ENCODE data around the gene WDR83. TPM values are rescaled to one million over a fixed set of nuclear protein-coding genes. Genes with fewer than 3 reads are reported as not detected.
"Not testable (repeated sequence)": the region's sequence is repeated elsewhere in the genome, so short reads cannot be mapped to it uniquely, and the experiment has no call there.

Gene WDR83
- total RNA-seq, 1 experiment from 2014 or later: 9.6 TPM

- DNase-seq (ENCODE audit: low read depth): no peak
These were observed 11.1 kb upstream of the WDR83 start for GRCh38 chr19:12655546-12655945.

GRCh38 chr19:12656899-12657571 is 9.6 kb upstream of the WDR83 start:
- no peak for DNase-seq (ENCODE audit: low read depth)

GRCh38 chr19:12657966-12658365 is 8.6 kb upstream of the WDR83 start:
- no peak for DNase-seq (ENCODE audit: low read depth)

GRCh38 chr19:12660980-12661379 is 5.6 kb upstream of the WDR83 start:
- DNase-seq (ENCODE audit: low read depth): no peak

GRCh38 chr19:12664406-12665280 is 2.0 kb upstream of the WDR83 start:
- DNase-seq (ENCODE audit: low read depth): no peak

GRCh38 chr19:12665281-12665573 is 1.4 kb upstream of the WDR83 start:
- DNase-seq (ENCODE audit: low read depth): no peak

GRCh38 chr19:12665671-12666264 is 839 bp upstream of the WDR83 start:
- DNase-seq (ENCODE audit: low read depth): peak; percentile 24

GRCh38 chr19:12667731-12668302 is 1.2 kb downstream of the WDR83 start:
- DNase-seq (ENCODE audit: low read depth): no peak

GRCh38 chr19:12668346-12668745 is 1.7 kb downstream of the WDR83 start:
- DNase-seq (ENCODE audit: low read depth): no peak

GRCh38 chr19:12668932-12669269 is 2.3 kb downstream of the WDR83 start:
- DNase-seq (ENCODE audit: low read depth): peak; percentile 66

GRCh38 chr19:12669270-12670158 is 2.9 kb downstream of the WDR83 start:
- peak; percentile 77 for DNase-seq (ENCODE audit: low read depth)

- no peak for DNase-seq (ENCODE audit: low read depth)
These were observed 3.7 kb downstream of the WDR83 start for GRCh38 chr19:12670159-12670928.

GRCh38 chr19:12672744-12673143 is 6.1 kb downstream of the WDR83 start:
- no peak for DNase-seq (ENCODE audit: low read depth)

GRCh38 chr19:12675399-12675798 is 8.8 kb downstream of the WDR83 start:
- no peak for DNase-seq (ENCODE audit: low read depth)

- no peak for DNase-seq (ENCODE audit: low read depth)
These were observed 9.3 kb downstream of the WDR83 start for GRCh38 chr19:12675940-12676339.

- peak; percentile 80 for DNase-seq (ENCODE audit: low read depth)
These were observed 9.8 kb downstream of the WDR83 start for GRCh38 chr19:12676384-12676792.

- DNase-seq (ENCODE audit: low read depth): no peak
These were observed 10.3 kb downstream of the WDR83 start for GRCh38 chr19:12676928-12677327.

- not testable (repeated sequence) for DNase-seq (ENCODE audit: low read depth)
These were observed 11.4 kb downstream of the WDR83 start for GRCh38 chr19:12678039-12678438.

GRCh38 chr19:12680034-12680433 is 13.4 kb downstream of the WDR83 start:
- DNase-seq (ENCODE audit: low read depth): no peak

- peak; percentile 98 for DNase-seq (ENCODE audit: low read depth)
These were observed 14.7 kb downstream of the WDR83 start, which contains the start of gene DHPS for GRCh38 chr19:12681074-12681987. DHPS (minus strand) TSS chr19:12681880; CDS start chr19:12681766, 114 bp downstream.

Measured in M059J (cell line).